ENCODE data around the gene RSPH9.

RSPH9 gene

GRCh38 chr6:43644940-43645612 is at the start of gene RSPH9:
Gene RSPH9 (plus strand): TSS chr6:43645036. CDS start chr6:43645099, 63 bp downstream.
- DNase-seq, result peak; percentile 89

GRCh38 chr6:43600595-43600994 is 44.2 kb upstream of the RSPH9 start:
- DNase-seq, result no peak

GRCh38 chr6:43604174-43604573 is 40.7 kb upstream of the RSPH9 start:
- DNase-seq, result no peak

- no peak for DNase-seq
These were observed 38.8 kb upstream of the RSPH9 start for GRCh38 chr6:43606019-43606418.

- peak; percentile 92 for DNase-seq
These were observed 36.5 kb upstream of the RSPH9 start for GRCh38 chr6:43608310-43608763.

- no peak for DNase-seq
These were observed 36.0 kb upstream of the RSPH9 start for GRCh38 chr6:43608807-43609206.

GRCh38 chr6:43609402-43609801 is 35.4 kb upstream of the RSPH9 start:
- no peak for DNase-seq

- DNase-seq, result no peak
These were observed 34.4 kb upstream of the RSPH9 start for GRCh38 chr6:43610431-43610830.

GRCh38 chr6:43613721-43614395 is 31.0 kb upstream of the RSPH9 start:
- DNase-seq, result no peak

GRCh38 chr6:43614396-43614730 is 30.5 kb upstream of the RSPH9 start:
- DNase-seq, result no peak

GRCh38 chr6:43616725-43617472 is 27.9 kb upstream of the RSPH9 start:
- peak; percentile 32 for DNase-seq

- DNase-seq, result no peak
These were observed 23.6 kb upstream of the RSPH9 start for GRCh38 chr6:43621078-43621835.

GRCh38 chr6:43621836-43622180 is 23.0 kb upstream of the RSPH9 start:
- no peak for DNase-seq

GRCh38 chr6:43622541-43622940 is 22.3 kb upstream of the RSPH9 start:
- no peak for DNase-seq

GRCh38 chr6:43623880-43624785 is 20.7 kb upstream of the RSPH9 start:
- no peak for DNase-seq

- DNase-seq, result no peak
These were observed 20.0 kb upstream of the RSPH9 start for GRCh38 chr6:43624786-43625288.

GRCh38 chr6:43625393-43625992 is 19.3 kb upstream of the RSPH9 start:
- DNase-seq, result no peak

- no peak for DNase-seq
These were observed 17.6 kb upstream of the RSPH9 start for GRCh38 chr6:43627008-43627825.

- DNase-seq, result peak; percentile 85
These were observed 16.3 kb upstream of the RSPH9 start for GRCh38 chr6:43628393-43629103.

GRCh38 chr6:43629104-43629504 is 15.7 kb upstream of the RSPH9 start, which contains the start of gene GTPBP2:
Gene GTPBP2 (minus strand): TSS chr6:43629264. CDS start chr6:43629162, 102 bp downstream.
- DNase-seq, result peak; percentile 100

Data from NCI-H82 (cell line).